H1 (cell line): ENCODE results near the gene IDI1. TPM values are rescaled to one million over a fixed set of nuclear protein-coding genes. Genes with fewer than 3 reads are reported as not detected.

Experiments used
- CTCF ChIA-PET: fragments of 300-600 bp; sonication (Branson Sonifier 250); formaldehyde crosslinking; loops from one replicate; lab custom pipeline; 2021; ENCODE audit not compliant: partially characterized antibody; lab: Charles Lee
- POLR2A ChIA-PET: fragments of 300-600 bp; sonication (Branson Sonifier 250); formaldehyde crosslinking; loops from one replicate; lab custom pipeline; 2021; ENCODE audit warnings: inconsistent platforms; ENCODE audit not compliant: partially characterized antibody; lab: Charles Lee
- DNase-seq, 2 experiments: peaks; one replicate each; pipeline versions ENCODE4 v3.0.0 to v3.0.0-alpha.2; 2010 to 2022; ENCODE audit warnings: low spot score in 2 of 2, low read depth in 1 of 2, mixed read lengths in 1 of 2
- FAIRE-seq: peaks from 2 replicates; lab custom pipeline; 2011; peaks lifted over from hg19 to GRCh38; lab: Jason Lieb, UNC
- H2AFZ ChIP-seq: 2 replicates; pipeline ENCODE4 v1.8.1; 2012; ENCODE audit warnings: low read length, inconsistent platforms
- H2AK5ac ChIP-seq: 2 replicates; pipeline ENCODE4 v1.6.1; 2013; ENCODE audit warnings: low read depth, low read length
- H2BK120ac ChIP-seq: replicated peaks from 2 replicates; pipeline ENCODE3; 2013; ENCODE audit warnings: low read depth, low read length, inconsistent platforms
- H2BK12ac ChIP-seq: 2 replicates; pipeline ENCODE4 v1.6.1; 2013; ENCODE audit warnings: low read depth, low read length
- H2BK15ac ChIP-seq: 2 replicates; pipeline ENCODE4 v1.6.1; 2013; ENCODE audit warnings: low read length
- H2BK20ac ChIP-seq: 2 replicates; pipeline ENCODE4 v1.6.1; 2013; ENCODE audit warnings: low read length
- H2BK5ac ChIP-seq: 2 replicates; pipeline ENCODE4 v1.6.1; 2013; ENCODE audit warnings: low read depth, low read length
- H3K14ac ChIP-seq: 2 replicates; pipeline ENCODE4 v1.6.1; 2013; ENCODE audit warnings: inconsistent platforms; ENCODE audit not compliant: insufficient read length
- H3K18ac ChIP-seq: 2 replicates; pipeline ENCODE4 v1.6.1; 2013; ENCODE audit warnings: low read length; ENCODE audit errors: extremely low read depth
- H3K23ac ChIP-seq: 2 replicates; pipeline ENCODE4 v1.6.1; 2013; ENCODE audit warnings: inconsistent platforms; ENCODE audit not compliant: insufficient read length
- H3K23me2 ChIP-seq: 2 replicates; pipeline ENCODE4 v1.6.1; 2013; ENCODE audit warnings: low read depth, low read length
- H3K27ac ChIP-seq: 2 replicates; pipeline ENCODE4 v1.6.1; 2011; ENCODE audit warnings: low read depth, low read length, inconsistent platforms
- H3K27me3 ChIP-seq, 4 experiments: replicated peaks in 1 of 4; 1 replicate in 1 of 4; 2 replicates in 3 of 4; pipeline versions ENCODE4 v1.6.1 to v1.8.1; 2011 to 2013; ENCODE audit warnings: low read length in 3 of 4, mild to moderate bottlenecking in 3 of 4, inconsistent platforms in 2 of 4, mixed read lengths in 2 of 4, moderate library complexity in 1 of 4; ENCODE audit not compliant: control insufficient read depth in 3 of 4, insufficient read depth in 3 of 4; ENCODE audit errors: extremely low read depth in 1 of 4
- H3K36me3 ChIP-seq, 4 experiments: 2 replicates each; pipeline versions ENCODE4 v1.6.1 to v1.8.1; 2011 to 2013; ENCODE audit warnings: mild to moderate bottlenecking in 4 of 4, low read length in 3 of 4, moderate library complexity in 2 of 4, control low read depth in 1 of 4, inconsistent platforms in 1 of 4; ENCODE audit not compliant: insufficient read depth in 4 of 4, control insufficient read depth in 2 of 4
- H3K4ac ChIP-seq: replicated peaks from 2 replicates; pipeline ENCODE3; 2013; ENCODE audit warnings: low read length, low read depth, mixed read lengths, inconsistent platforms; ENCODE audit not compliant: insufficient read length
- H3K4me1 ChIP-seq, 4 experiments: replicated peaks in 1 of 4; 1 replicate in 1 of 4; 2 replicates in 3 of 4; pipeline versions ENCODE4 v1.6.1 to v1.8.1; 2011 to 2013; ENCODE audit warnings: low read length in 3 of 4, inconsistent platforms in 2 of 4, mixed read lengths in 1 of 4; ENCODE audit not compliant: insufficient read depth in 4 of 4, control insufficient read depth in 3 of 4
- H3K4me2 ChIP-seq, 2 experiments: 2 replicates each; pipeline versions ENCODE4 v1.6.1 to v1.8.1; 2011 to 2013; ENCODE audit warnings: low read depth in 2 of 2, low read length in 2 of 2, control low read depth in 1 of 2, inconsistent platforms in 1 of 2, mild to moderate bottlenecking in 1 of 2; ENCODE audit not compliant: insufficient read depth in 1 of 2
- H3K4me3 ChIP-seq, 4 experiments: fragments of 200-600, 300-600 bp in 1 of 4; sonication (generic), shearing (Covaris generic), sonication (Bioruptor Twin) in 1 of 4; 2 replicates each; pipeline versions ENCODE4 v1.5.1 to v1.8.1; 2011 to 2016; ENCODE audit warnings: low read length in 4 of 4, low read depth in 3 of 4, control low read depth in 2 of 4, inconsistent platforms in 2 of 4, mild to moderate bottlenecking in 2 of 4, mixed read lengths in 1 of 4, moderate library complexity in 1 of 4; ENCODE audit not compliant: insufficient read depth in 2 of 4; ENCODE audit errors: extremely low read depth in 1 of 4
- H3K56ac ChIP-seq: replicated peaks from 2 replicates; pipeline ENCODE3; 2013; ENCODE audit warnings: low read depth, mild to moderate bottlenecking, mixed read lengths, low read length, inconsistent platforms; ENCODE audit not compliant: insufficient read length
- H3K79me1 ChIP-seq: 2 replicates; pipeline ENCODE4 v1.6.1; 2013; ENCODE audit warnings: low read depth, low read length, control low read depth
- H3K79me2 ChIP-seq, 2 experiments: 2 replicates each; pipeline versions ENCODE4 v1.6.1 to v1.8.1; 2012 to 2013; ENCODE audit warnings: low read length in 2 of 2, mild to moderate bottlenecking in 2 of 2, inconsistent platforms in 1 of 2; ENCODE audit not compliant: insufficient read depth in 2 of 2, control insufficient read depth in 1 of 2
- H3K9ac ChIP-seq, 4 experiments: replicated peaks in 1 of 4; 1 replicate in 1 of 4; 2 replicates in 3 of 4; pipeline versions ENCODE4 v1.6.1 to v1.8.1; 2011 to 2013; ENCODE audit warnings: low read depth in 3 of 4, low read length in 3 of 4, control low read depth in 2 of 4, mild to moderate bottlenecking in 2 of 4, moderate library complexity in 2 of 4, inconsistent platforms in 1 of 4; ENCODE audit errors: extremely low read depth in 1 of 4
- H3K9me3 ChIP-seq, 2 experiments: 2 replicates each; pipeline versions ENCODE4 v1.6.1 to v1.8.1; 2012 to 2013; ENCODE audit warnings: mild to moderate bottlenecking in 2 of 2, moderate library complexity in 2 of 2, control low read depth in 1 of 2, inconsistent platforms in 1 of 2, low read depth in 1 of 2, low read length in 1 of 2, mixed read lengths in 1 of 2; ENCODE audit not compliant: insufficient read depth in 2 of 2
- H4K20me1 ChIP-seq, 2 experiments: replicated peaks in 1 of 2; 2 replicates each; pipeline versions ENCODE3 to v1.8.1; 2011 to 2013; ENCODE audit warnings: inconsistent platforms in 2 of 2, low read length in 2 of 2, mild to moderate bottlenecking in 1 of 2; ENCODE audit not compliant: insufficient read depth in 2 of 2, control insufficient read depth in 1 of 2
- H4K5ac ChIP-seq: 2 replicates; pipeline ENCODE4 v1.6.1; 2013; ENCODE audit warnings: low read length, low read depth, mixed read lengths, inconsistent platforms; ENCODE audit not compliant: insufficient read length
- H4K8ac ChIP-seq: 2 replicates; pipeline ENCODE4 v1.8.0; 2013; ENCODE audit warnings: mild to moderate bottlenecking, moderate library complexity, low read length, inconsistent platforms; ENCODE audit not compliant: insufficient read depth; ENCODE audit errors: extremely low read depth
- H4K91ac ChIP-seq: replicated peaks from 2 replicates; pipeline ENCODE3; 2013; ENCODE audit warnings: low read length, mixed read lengths, inconsistent platforms; ENCODE audit not compliant: insufficient read length
- CREB1 ChIP-seq: IDR thresholded peaks from 2 replicates; pipeline ENCODE4 v1.6.1; 2012; ENCODE audit warnings: inconsistent platforms
- KDM1A ChIP-seq: fragments of 200-600, 300-600 bp; sonication (generic); IDR thresholded peaks from 2 replicates; pipeline ENCODE4 v1.7.1; 2016; ENCODE audit warnings: mild to moderate bottlenecking, low read length, borderline replicate concordance
- SIN3A ChIP-seq, 2 experiments: IDR thresholded peaks in 1 of 2; conservative IDR thresholded peaks in 1 of 2; 2 replicates each; pipeline ENCODE4 v1.6.1; 2011 to 2012; ENCODE audit warnings: low read length in 2 of 2, improper control_type of control experiment in 1 of 2, low read depth in 1 of 2, mild to moderate bottlenecking in 1 of 2
- SP1 ChIP-seq: IDR thresholded peaks from 2 replicates; pipeline ENCODE4 v1.6.1; 2011; ENCODE audit warnings: low read depth, low read length
- SRF ChIP-seq: IDR thresholded peaks from 2 replicates; pipeline ENCODE4 v1.6.1; 2011; ENCODE audit warnings: mild to moderate bottlenecking, low read depth, low read length, moderate library complexity
- SUZ12 ChIP-seq: fragments of 200-600 bp; sonication (generic); IDR thresholded peaks from 2 replicates; pipeline ENCODE4 v1.6.1; 2012; ENCODE audit warnings: mild to moderate bottlenecking, inconsistent platforms, low read length, moderate library complexity, mixed read lengths
- TEAD4 ChIP-seq: IDR thresholded peaks from 2 replicates; pipeline ENCODE4 v1.6.1; 2012; ENCODE audit warnings: low read depth, low read length, inconsistent platforms, mixed read lengths
- WGBS, 2 experiments: shearing (Covaris generic) in 1 of 2; methylation state at CpG; one replicate each; pipeline versions ENCODE4 v1.1.6 to v1.1.7; 2013 to 2015; ENCODE audit warnings: low lambda C conversion rate in 2 of 2, mixed read lengths in 2 of 2, inconsistent platforms in 1 of 2, low coverage in 1 of 2, missing lambda C conversion rate in 1 of 2; ENCODE audit not compliant: insufficient replicate concordance in 2 of 2, insufficient coverage in 1 of 2, insufficient read length in 1 of 2; ENCODE audit errors: extremely low coverage in 1 of 2, missing lambda C conversion rate in 1 of 2; 5-methylcytosine and 5-hydroxymethylcytosine counted together
- polyA plus RNA-seq, 7 experiments: library from polyadenylated mRNA; depleted of rRNA in 3 of 7; stranded (reverse) in 5 of 7; unstranded in 2 of 7; fragments of >200 nt in 5 of 7; fragments of 200-250 nt in 2 of 7; gene quantifications; 1 replicate in 5 of 7; 2 replicates in 1 of 7; 4 replicates in 1 of 7; pipeline versions ENCODE4 v1.2.1 to v1.2.3, GENCODE V29; 2011 to 2013; ENCODE audit warnings: missing spikeins in 2 of 7, mixed read lengths in 2 of 7
- total RNA-seq: library from RNA; stranded (reverse); fragmentation: NEBNext Ultra II Directional; extraction: Animal tissue kit (Norgen Biotek cat#: 25700); gene quantifications from 2 replicates; pipeline ENCODE4 v1.2.1, GENCODE V29; 2021

IDI1 gene
- total and polyA plus RNA-seq, 2 of the 8 experiments (the other 6 are each of a cell fraction or from before 2014, with no cell fraction given) = 35.3 to 56.6 TPM

DNA sequence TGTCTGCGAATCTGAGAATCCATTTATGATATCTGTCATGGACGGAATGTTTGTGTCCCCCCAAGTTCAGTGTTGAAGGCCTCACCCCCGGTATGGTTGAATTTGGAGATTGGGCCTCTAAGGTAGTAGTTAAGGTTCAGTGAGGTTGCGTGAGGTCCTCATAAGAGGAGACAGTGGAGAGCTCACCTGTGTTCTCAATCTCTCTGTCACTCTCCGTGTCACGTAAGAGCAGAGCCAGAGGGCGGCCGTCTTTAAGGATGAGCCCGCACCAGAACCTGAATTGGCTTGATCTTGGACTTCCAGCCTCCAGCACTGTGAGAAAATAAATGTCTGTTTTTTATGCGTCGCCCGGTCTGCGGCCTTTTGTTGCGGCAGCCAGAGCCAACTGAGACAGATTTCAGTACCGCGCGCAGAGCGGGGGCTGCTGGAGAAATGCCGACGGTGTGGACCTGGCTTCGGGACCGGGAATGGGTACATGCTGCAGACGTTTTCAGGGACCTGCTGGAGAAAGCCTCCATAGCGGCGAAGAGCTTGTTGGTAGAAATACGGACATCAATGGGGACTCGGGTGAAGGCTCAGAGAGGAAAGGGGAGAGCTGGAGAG is 47.5 kb upstream of the IDI1 start:
- no peak overlapping the region for H3K56ac ChIP-seq
- H2BK5ac ChIP-seq = no peak overlapping the region
- H3K9me3 ChIP-seq = no peaks in the 10 kb centered on the region
- H2BK15ac ChIP-seq = no peak overlapping the region
- H2AK5ac ChIP-seq = no peak overlapping the region
- no peak overlapping the region for H3K4ac ChIP-seq
- TF ChIP-seq TEAD4 = no peak
- no peak for TF ChIP-seq SP1
- TF ChIP-seq SUZ12 = no peak
- no peak for TF ChIP-seq SRF
- no peak for TF ChIP-seq SIN3A (conservative IDR thresholded peaks at IDR 0.05 in 1 of 2, IDR thresholded peaks at IDR 0.05 in 1 of 2; ENCODE audit: low read depth in 1 of 2, low read length in 2 of 2)
- no peak for TF ChIP-seq KDM1A
- TF ChIP-seq CREB1 = no peak
- no peak overlapping the region for H2AFZ ChIP-seq
- H3K4me2 ChIP-seq = no peak overlapping the region
- H3K79me1 ChIP-seq = no peaks in the 10 kb centered on the region
- no peak overlapping the region for H3K4me3 ChIP-seq
- no peak overlapping the region for H3K23ac ChIP-seq
- no peaks in the 10 kb centered on the region; a peak in 2 of 7 replicates for H3K4me1 ChIP-seq
- H4K91ac ChIP-seq = no peak overlapping the region
- H2BK20ac ChIP-seq = no peak overlapping the region
- H3K27me3 ChIP-seq = no peaks in the 10 kb centered on the region
- H4K20me1 ChIP-seq = peaks cover 0 to 1% of the 10 kb centered on the region in 2 experiments
- peaks cover 7% of the 10 kb centered on the region; the same call in 1 of the 2 replicates for H3K23me2 ChIP-seq
- H4K5ac ChIP-seq = no peak overlapping the region
- H3K79me2 ChIP-seq = no peaks in the 10 kb centered on the region
- FAIRE-seq (no peak), DNase-seq (no peak)
- WGBS, 2 experiments = 91% methylated on average over 27 of the region's 27 CpGs; no CpG with 5 or more reads in 1 of the 2 experiments
- no peak overlapping the region for H3K14ac ChIP-seq
- H3K36me3 ChIP-seq = peaks cover 0 to 22% (median 6%) of the 10 kb centered on the region in 4 experiments; a peak in 6 of 8 replicates
- ChIA-PET POLR2A (interaction anchor here (1.1 kb wide), 1 partner anchor 47 kb away, joined by 4 read pairs; the partner anchor contains the start of gene IDI1), CTCF (interaction anchor here (0.9 to 1.2 kb wide), 3 partner anchors 10 to 14 kb away, joined by 3 to 4 read pairs (median 4); no protein-coding TSS in a partner anchor)
- no peak overlapping the region for H2BK12ac ChIP-seq
- H3K27ac ChIP-seq = no peak overlapping the region
- H3K9ac ChIP-seq = no peak overlapping the region
- H3K18ac ChIP-seq = no peak overlapping the region
- H4K8ac ChIP-seq = no peak overlapping the region
- H2BK120ac ChIP-seq = no peak overlapping the region
